Measurements from ENCODE around the gene BUD23.

DNA sequence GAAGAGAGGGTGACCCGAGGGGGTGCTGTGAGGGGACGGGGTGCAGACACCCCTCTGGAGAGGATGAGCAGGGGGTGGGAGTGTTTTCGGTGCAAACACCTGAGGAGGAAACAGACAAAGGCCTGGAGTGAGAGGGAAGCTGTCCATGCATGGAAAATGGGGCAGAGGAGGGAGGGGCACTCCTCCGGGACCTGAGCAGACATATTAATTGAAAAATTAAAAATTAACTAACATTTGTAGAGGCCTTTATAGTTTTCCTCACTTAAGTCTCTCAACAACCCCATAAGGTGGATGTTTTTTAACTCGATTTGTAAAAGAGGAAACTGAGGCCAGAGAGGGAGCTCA, 14.5 kb upstream of the BUD23 start:
- TF ChIP-seq, protein P1, sequence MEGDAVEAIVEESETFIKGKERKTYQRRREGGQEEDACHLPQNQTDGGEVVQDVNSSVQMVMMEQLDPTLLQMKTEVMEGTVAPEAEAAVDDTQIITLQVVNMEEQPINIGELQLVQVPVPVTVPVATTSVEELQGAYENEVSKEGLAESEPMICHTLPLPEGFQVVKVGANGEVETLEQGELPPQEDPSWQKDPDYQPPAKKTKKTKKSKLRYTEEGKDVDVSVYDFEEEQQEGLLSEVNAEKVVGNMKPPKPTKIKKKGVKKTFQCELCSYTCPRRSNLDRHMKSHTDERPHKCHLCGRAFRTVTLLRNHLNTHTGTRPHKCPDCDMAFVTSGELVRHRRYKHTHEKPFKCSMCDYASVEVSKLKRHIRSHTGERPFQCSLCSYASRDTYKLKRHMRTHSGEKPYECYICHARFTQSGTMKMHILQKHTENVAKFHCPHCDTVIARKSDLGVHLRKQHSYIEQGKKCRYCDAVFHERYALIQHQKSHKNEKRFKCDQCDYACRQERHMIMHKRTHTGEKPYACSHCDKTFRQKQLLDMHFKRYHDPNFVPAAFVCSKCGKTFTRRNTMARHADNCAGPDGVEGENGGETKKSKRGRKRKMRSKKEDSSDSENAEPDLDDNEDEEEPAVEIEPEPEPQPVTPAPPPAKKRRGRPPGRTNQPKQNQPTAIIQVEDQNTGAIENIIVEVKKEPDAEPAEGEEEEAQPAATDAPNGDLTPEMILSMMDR (IDR thresholded peaks at IDR 0.05) = no peak
- no peak for TF ChIP-seq POLR2A (IDR thresholded peaks at IDR 0.05)

Measured in heart left ventricle (tissue), 13 donors.